Measurements from ENCODE around the gene SMG1.

Gene SMG1

DNA sequence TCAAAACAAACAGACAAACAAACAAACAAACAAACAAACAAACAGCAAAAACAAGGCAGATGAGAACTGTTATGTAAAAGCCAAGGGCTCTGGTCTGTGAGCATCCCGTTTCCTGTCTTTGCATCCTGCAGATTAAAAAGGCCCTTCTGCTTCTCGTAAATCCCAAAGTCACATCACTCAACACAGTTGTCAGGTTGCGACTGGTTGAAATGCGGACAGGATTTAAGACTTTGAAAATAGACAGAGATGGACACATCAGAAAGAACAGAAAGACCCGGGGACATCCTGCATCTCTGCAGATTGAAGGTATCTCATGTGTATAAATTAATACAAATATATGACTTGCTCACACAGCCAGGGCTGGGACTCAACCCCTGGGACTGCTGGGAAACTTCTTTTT, 39.3 kb upstream of the SMG1 start (continued):
- TF ChIP-seq ZNF18 (tag by site-specific recombination; IDR thresholded peaks at IDR 0.05) (no peak), ZNF654 (tag by site-specific recombination; IDR thresholded peaks at IDR 0.05; ENCODE audit: low read depth) (no peak), ZNF549 (tag by site-specific recombination; IDR thresholded peaks at IDR 0.05) (no peak), ZFP37 (tag by site-specific recombination; IDR thresholded peaks at IDR 0.05) (no peak)
- TF ChIP-seq, protein P1, sequence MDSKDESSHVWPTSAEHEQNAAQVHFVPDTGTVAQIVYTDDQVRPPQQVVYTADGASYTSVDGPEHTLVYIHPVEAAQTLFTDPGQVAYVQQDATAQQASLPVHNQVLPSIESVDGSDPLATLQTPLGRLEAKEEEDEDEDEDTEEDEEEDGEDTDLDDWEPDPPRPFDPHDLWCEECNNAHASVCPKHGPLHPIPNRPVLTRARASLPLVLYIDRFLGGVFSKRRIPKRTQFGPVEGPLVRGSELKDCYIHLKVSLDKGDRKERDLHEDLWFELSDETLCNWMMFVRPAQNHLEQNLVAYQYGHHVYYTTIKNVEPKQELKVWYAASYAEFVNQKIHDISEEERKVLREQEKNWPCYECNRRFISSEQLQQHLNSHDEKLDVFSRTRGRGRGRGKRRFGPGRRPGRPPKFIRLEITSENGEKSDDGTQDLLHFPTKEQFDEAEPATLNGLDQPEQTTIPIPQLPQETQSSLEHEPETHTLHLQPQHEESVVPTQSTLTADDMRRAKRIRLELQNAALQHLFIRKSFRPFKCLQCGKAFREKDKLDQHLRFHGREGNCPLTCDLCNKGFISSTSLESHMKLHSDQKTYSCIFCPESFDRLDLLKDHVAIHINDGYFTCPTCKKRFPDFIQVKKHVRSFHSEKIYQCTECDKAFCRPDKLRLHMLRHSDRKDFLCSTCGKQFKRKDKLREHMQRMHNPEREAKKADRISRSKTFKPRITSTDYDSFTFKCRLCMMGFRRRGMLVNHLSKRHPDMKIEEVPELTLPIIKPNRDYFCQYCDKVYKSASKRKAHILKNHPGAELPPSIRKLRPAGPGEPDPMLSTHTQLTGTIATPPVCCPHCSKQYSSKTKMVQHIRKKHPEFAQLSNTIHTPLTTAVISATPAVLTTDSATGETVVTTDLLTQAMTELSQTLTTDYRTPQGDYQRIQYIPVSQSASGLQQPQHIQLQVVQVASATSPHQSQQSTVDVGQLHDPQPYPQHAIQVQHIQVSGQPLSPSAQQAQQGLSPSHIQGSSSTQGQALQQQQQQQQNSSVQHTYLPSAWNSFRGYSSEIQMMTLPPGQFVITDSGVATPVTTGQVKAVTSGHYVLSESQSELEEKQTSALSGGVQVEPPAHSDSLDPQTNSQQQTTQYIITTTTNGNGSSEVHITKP (tag by site-specific recombination; IDR thresholded peaks at IDR 0.05) = no peak

- TF ChIP-seq ZNF175 (tag by site-specific recombination; IDR thresholded peaks at IDR 0.05) (no peak), ZNF132 (tag by site-specific recombination; IDR thresholded peaks at IDR 0.05; ENCODE audit: borderline replicate concordance) (no peak), ZBTB48 (tag by site-specific recombination; IDR thresholded peaks at IDR 0.05) (no peak), ZNF610 (tag by site-specific recombination; IDR thresholded peaks at IDR 0.05; ENCODE audit: borderline replicate concordance) (no peak), PRDM1 (tag by site-specific recombination; IDR thresholded peaks at IDR 0.05) (peak; percentile 48; the same call in 1 of the 2 replicates), ZBTB17 (tag by site-specific recombination; IDR thresholded peaks at IDR 0.05) (0 out of 2 replicates have a peak, but pooled peaks have one; percentile 30), ZFP3 (tag by site-specific recombination; IDR thresholded peaks at IDR 0.05; ENCODE audit: low read depth) (no peak), ZNF335 (tag by site-specific recombination; conservative IDR thresholded peaks at IDR 0.05) (peak; percentile 40)
- Histone ChIP-seq H3K36me3 (ENCODE audit: control insufficient read depth in 2 of 2, insufficient read depth in 1 of 2, low read length in 2 of 2) (no peaks in the 10 kb centered on the region), H3K4me3 (ENCODE audit: low read depth, low read length) (no peak overlapping the region), H3K9me3 (ENCODE audit: control insufficient read depth, insufficient read depth, low read depth, low read length) (no peaks in the 10 kb centered on the region), H3K27ac (ENCODE audit: extremely low read depth, low read depth, low read length) (no peak overlapping the region), H3K4me1 (ENCODE audit: control insufficient read depth, insufficient read depth, low read length) (peaks cover 6% of the 10 kb centered on the region; the same call in 1 of the 2 replicates)
- CTCF ChIA-PET = interaction anchor here (0.6 to 3.2 kb wide), 5 partner anchors 10 to 600 kb away, joined by 3 to 14 read pairs (median 5); partner anchors contain the start of gene TMC7
- POLR2A ChIA-PET = interaction anchor here (1.2 to 2.2 kb wide), 3 partner anchors 108 to 169 kb away, joined by 3 to 13 read pairs (median 8); partner anchors contain the start of genes ARL6IP1, COQ7 and RPS15A
Observed at GRCh38 chr16:18959031-18959505, 32.9 kb upstream of the SMG1 start.

GRCh38 chr16:18958621-18959029, 32.4 kb upstream of the SMG1 start:
- POLR2A ChIA-PET = interaction anchor here (1.2 to 2.2 kb wide), 3 partner anchors 109 to 168 kb away, joined by 3 to 13 read pairs (median 8); partner anchors contain the start of genes ARL6IP1, COQ7 and RPS15A
- TF ChIP-seq, protein P2, sequence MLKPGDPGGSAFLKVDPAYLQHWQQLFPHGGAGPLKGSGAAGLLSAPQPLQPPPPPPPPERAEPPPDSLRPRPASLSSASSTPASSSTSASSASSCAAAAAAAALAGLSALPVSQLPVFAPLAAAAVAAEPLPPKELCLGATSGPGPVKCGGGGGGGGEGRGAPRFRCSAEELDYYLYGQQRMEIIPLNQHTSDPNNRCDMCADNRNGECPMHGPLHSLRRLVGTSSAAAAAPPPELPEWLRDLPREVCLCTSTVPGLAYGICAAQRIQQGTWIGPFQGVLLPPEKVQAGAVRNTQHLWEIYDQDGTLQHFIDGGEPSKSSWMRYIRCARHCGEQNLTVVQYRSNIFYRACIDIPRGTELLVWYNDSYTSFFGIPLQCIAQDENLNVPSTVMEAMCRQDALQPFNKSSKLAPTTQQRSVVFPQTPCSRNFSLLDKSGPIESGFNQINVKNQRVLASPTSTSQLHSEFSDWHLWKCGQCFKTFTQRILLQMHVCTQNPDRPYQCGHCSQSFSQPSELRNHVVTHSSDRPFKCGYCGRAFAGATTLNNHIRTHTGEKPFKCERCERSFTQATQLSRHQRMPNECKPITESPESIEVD (tag by site-specific recombination; IDR thresholded peaks at IDR 0.05) = peak; percentile 63
- peak; percentile 64 for TF ChIP-seq INSM2 (tag by site-specific recombination; IDR thresholded peaks at IDR 0.05)
- 0 out of 2 replicates have a peak, but pooled peaks have one; percentile 12 for TF ChIP-seq SP3 (tag by site-specific recombination; IDR thresholded peaks at IDR 0.05)
- no peak for TF ChIP-seq ZBTB1 (tag by site-specific recombination; IDR thresholded peaks at IDR 0.05)
- TF ChIP-seq SP2 (tag by site-specific recombination; IDR thresholded peaks at IDR 0.05) = peak; percentile 21; the same call in 1 of the 2 replicates
- TF ChIP-seq ZEB2 (tag by site-specific recombination; IDR thresholded peaks at IDR 0.05) = peak; percentile 25; the same call in 1 of the 2 replicates
- no peak for TF ChIP-seq ZNF404 (tag by site-specific recombination; IDR thresholded peaks at IDR 0.05)
- peak; percentile 78; the same call in 1 of the 2 replicates for TF ChIP-seq ZNF10 (tag by site-specific recombination; IDR thresholded peaks at IDR 0.05)

More at GRCh38 chr16:18958621-18959029, 32.4 kb upstream of the SMG1 start:
- no peak overlapping the region for H3K27ac ChIP-seq (ENCODE audit: extremely low read depth, low read depth, low read length)
- H3K4me1 ChIP-seq (ENCODE audit: control insufficient read depth, insufficient read depth, low read length) = peaks cover 6% of the 10 kb centered on the region; the same call in 1 of the 2 replicates
- no peaks in the 10 kb centered on the region for H3K36me3 ChIP-seq (ENCODE audit: control insufficient read depth in 2 of 2, insufficient read depth in 1 of 2, low read length in 2 of 2)
- H3K9me3 ChIP-seq (ENCODE audit: control insufficient read depth, insufficient read depth, low read depth, low read length) = no peaks in the 10 kb centered on the region
- CTCF ChIA-PET = interaction anchor here (0.6 to 3.2 kb wide), 4 partner anchors 10 to 127 kb away, joined by 3 to 14 read pairs (median 8); partner anchors contain the start of gene TMC7
- H3K4me3 ChIP-seq (ENCODE audit: low read depth, low read length) = no peak overlapping the region

Data from HEK293 (cell line).